Vagina (tissue), 2 donors: ENCODE results near the gene PTPN2.

Experiments used
- CTCF ChIP-seq, 3 experiments: fragments of 450-650 bp in 2 of 3; fragments of 200-600 bp in 1 of 3; sonication (generic) in 1 of 3; IDR thresholded peaks; one replicate each; pipeline ENCODE4 v1.5.1; 2017 to 2019; ENCODE audit warnings: antibody characterized with exemption in 3 of 3, mild to moderate bottlenecking in 2 of 3, moderate library complexity in 2 of 3
- POLR2AphosphoS5 ChIP-seq, 2 donors: sonication (generic); formaldehyde crosslinking; IDR thresholded peaks; one replicate each; pipeline ENCODE4 v1.9.0; 2017; ENCODE audit warnings: antibody characterized with exemption in 2 of 2, mild to moderate bottlenecking in 2 of 2, low read depth in 1 of 2; ENCODE audit not compliant: insufficient read depth in 1 of 2

- TF ChIP-seq CTCF (IDR thresholded peaks at IDR 0.05) (no peak), POLR2AphosphoS5 (IDR thresholded peaks at IDR 0.05; ENCODE audit: insufficient read depth in 1 of 2, low read depth in 1 of 2) (no peak)
These were observed 58.8 kb downstream of the PTPN2 start for GRCh38 chr18:12825230-12825629.
